Pericardium fibroblast (primary cell): ENCODE measurements around the gene FAM180A. TPM values are rescaled to one million over a fixed set of nuclear protein-coding genes. Genes with fewer than 3 reads are reported as not detected.

Experiments used
- total RNA-seq: library from RNA; depleted of rRNA; stranded (reverse); fragments of >200 nt; gene quantifications from 2 replicates; pipeline ENCODE4 v1.2.3, GENCODE V29; 2015

The FAM180A gene
- 9.7 and 14.1 TPM in 2 replicates for total RNA-seq

DNA sequence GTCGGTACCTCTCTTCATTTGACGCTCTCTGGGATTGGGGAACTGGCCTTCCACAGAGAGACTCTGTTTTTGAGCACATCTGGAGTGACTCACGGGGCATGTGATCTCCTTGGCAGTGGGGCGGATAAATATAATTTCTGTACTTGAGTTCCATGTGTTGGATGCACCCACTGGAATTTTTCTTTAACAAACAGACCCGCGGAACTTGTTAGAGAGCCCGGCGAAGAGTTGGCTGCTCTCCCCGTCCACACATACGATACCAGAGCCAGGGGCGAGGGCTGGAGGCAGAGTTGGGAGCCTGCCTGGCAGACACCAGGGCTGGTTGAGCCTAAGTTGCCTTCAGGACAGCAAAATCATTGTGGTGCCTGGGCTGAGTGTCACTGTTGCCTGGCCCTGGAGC lies at the start of gene FAM180A:
Gene FAM180A, minus strand, starts transcription at position 44 of the 400 bp plus-strand sequence. CDS start 233 bp downstream, outside the sequence.

DNA sequence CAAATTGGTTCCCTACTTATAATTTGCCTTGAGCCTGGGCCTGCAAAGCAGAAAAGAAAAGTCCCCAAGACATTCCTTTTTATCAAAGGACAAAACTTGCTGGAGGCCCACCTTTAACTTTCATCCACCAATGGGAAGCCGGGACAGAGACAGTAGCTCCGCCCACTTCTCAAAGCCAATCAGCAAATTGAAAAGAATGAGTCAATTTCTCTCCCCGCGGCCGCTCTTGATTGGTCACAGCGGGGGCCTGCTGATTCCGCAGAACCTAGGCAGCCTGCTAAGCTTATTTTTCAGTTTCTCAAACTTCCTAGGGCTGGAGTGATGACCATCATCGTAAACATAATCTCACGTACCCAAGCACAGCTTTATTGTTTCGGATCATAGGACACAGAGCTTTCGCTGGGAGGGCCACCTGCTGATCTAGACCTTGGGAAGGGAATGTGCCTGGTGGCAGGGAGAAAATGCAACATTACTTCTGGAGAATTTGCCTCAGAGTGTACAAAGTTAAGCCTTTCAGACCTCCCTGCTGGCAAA lies 20.4 kb downstream of the FAM180A start, which contains the start of gene SLC13A4:
Gene SLC13A4, minus strand, starts transcription at position 51 of the 534 bp plus-strand sequence. CDS start 690 bp downstream, outside the sequence.

Other genes starting within 250 kb of the FAM180A start
- 9.0 and 9.2 TPM in 2 replicates for gene CNOT4, start 238.7 kb downstream of the FAM180A start, total RNA-seq
- gene NUP205, start 190.9 kb downstream of the FAM180A start, total RNA-seq, result 24.6 and 45.5 TPM in 2 replicates
- gene STMP1, start 86.3 kb downstream of the FAM180A start, total RNA-seq, result 17.9 and 23.8 TPM in 2 replicates
- gene SLC13A4, start 20.6 kb downstream of the FAM180A start, total RNA-seq, result 1.2 TPM in 1 of 2 replicates, not detected in the other
- 81.4 and 104 TPM in 2 replicates for gene MTPN, start 228.5 kb upstream of the FAM180A start, total RNA-seq